Stimulated activated CD8-positive, alpha-beta memory T cell treated with anti-CD3 and anti-CD28 coated beads, Interleukin-4, amount 100 ng/mL, for 4 hours (primary cell): ENCODE results near the gene SEC22A.

Experiments used
- DNase-seq, 2 donors: peaks; one replicate each; pipeline ENCODE4 v3.0.0-alpha.2; 2020; ENCODE audit warnings: low read depth in 2 of 2, low spot score in 1 of 2

The SEC22A gene

GRCh38 chr3:123263941-123264340 lies 62.2 kb downstream of the SEC22A start:
- DNase-seq = no peak

GRCh38 chr3:123267821-123268220 lies 66.1 kb downstream of the SEC22A start:
- no peak for DNase-seq

- no peak for DNase-seq
These were observed 69.1 kb downstream of the SEC22A start for GRCh38 chr3:123270818-123271217.

DNA sequence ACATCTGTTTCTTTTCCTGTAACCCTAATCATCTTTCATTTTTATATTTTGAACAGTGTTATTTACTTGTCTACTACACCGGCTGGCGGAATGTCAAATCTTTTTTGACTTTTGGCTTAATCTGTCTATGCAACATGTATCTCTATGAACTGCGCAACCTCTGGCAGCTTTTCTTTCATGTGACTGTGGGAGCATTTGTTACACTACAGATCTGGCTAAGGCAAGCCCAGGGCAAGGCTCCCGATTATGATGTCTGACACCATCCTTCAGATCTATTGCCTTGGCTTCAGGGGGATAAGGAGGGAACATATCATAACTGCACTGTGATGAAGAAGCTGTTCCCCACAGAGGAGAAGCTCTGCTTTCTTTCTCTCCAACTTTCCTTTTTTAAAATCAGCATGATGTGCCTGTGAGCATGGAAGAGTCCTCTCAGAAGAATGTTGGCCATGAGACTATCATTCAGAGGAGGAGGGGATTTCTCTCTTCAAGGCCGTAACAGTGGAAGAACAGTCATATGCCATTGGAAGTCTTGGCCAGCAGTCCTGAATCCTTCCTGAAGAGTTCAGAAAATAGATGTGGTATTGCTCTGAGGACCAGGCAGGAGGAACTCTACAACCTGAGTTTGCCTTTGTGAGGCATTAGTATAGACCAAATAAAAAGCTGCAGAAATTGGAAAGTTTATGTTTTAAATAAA lies 69.9 kb downstream of the SEC22A start:
- DNase-seq = no peak

DNA sequence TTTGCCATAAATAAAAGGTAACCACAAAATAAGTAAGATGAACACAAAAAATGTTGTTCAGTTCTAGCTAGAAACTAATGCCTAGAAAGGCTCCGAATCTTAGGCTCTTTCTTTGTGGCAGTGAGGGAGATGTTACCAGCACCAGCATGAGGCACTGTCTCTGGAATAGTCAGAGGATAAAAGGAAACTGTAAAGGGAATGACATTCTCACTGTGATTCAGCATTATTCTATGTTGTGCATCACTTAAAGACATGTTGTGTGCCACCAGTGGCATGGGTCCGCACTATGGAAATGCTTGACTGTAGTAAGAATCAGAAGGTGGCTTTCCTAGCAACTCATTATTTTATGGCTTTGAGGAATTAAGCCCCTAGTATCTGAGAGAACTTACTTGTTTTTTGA lies 70.8 kb downstream of the SEC22A start:
- DNase-seq = no peak

DNA sequence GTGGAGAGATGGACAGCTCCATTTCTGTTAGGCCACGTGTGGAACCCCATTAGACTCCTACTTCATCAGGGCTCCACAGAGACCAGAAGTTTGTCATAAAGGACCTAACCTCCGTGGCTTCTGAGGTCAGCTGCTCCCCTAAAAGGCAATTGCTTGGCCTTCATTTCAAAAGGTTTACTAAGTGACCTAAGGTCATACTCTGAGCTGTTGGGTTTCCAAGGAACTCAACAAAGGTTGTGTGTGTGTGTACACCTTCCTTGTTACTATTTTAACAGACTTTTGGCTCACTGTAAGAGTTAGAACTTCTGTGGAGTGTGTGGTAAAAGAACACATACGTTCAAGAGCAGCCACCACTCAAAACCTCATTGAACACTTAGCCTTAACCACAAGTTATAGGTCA lies 73.9 kb downstream of the SEC22A start:
- DNase-seq = no peak

GRCh38 chr3:123276346-123277006 lies 74.7 kb downstream of the SEC22A start:
- DNase-seq = no peak

GRCh38 chr3:123277106-123277505 lies 75.4 kb downstream of the SEC22A start:
- DNase-seq = no peak

GRCh38 chr3:123278446-123278845 lies 76.7 kb downstream of the SEC22A start:
- no peak for DNase-seq

DNA sequence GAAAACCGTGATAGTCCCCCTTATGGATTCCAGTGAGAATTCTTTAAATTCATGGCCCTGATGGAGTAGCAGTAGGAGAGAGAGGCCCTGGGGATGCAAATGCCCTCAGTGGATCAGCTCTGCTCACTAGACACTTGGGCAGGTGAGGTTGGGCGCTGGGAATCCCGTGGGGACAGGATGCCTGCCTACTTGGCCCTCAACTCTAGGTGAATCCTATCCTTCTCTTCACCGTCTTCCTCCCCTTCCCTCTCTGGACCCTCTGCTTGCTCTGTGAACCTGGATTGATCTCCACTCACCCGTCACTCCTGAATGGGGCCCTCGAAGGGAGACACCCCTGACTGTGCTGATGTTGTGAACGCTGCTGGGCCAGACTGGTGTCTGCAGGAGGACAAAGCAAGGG lies 77.4 kb downstream of the SEC22A start:
- DNase-seq = no peak

DNA sequence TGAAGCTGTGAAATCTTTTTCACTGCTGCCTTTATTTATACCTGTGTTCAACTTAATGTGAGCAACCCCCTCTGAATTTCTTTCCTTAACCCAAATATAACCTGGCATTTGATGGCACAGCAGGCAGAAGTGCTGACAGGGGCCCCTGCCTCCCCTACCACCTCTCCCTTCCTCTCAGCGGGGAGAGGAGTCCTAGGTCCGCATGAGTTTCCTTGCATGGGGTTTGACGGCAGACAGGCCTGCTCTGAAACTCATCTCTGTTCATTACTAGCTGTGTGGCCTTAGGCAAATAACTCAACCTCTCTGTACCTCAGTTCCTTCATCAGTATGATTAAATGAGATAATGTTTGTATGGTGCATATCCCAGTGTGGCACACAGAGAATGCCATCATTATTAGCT lies 79.7 kb downstream of the SEC22A start:
- DNase-seq = no peak

DNA sequence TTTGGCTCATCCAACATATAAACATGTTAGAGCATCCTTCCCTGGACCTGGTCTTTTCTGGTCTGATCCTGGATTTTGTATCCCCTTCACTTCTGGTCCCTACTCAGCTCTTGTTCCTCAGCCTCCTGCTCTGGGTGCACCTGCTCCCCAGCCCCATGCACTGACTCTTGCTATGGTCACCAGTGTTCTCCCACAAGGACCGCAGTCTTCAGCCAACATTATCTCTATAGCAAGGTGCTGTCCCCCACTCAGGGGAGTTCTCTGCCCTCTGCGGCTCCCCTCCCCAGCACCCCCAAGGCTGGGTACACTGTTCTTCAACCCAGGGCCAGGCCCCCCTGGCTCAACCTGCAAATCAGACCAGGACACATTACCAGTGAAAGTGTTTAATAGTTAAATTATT lies 80.2 kb downstream of the SEC22A start:
- DNase-seq = no peak

DNA sequence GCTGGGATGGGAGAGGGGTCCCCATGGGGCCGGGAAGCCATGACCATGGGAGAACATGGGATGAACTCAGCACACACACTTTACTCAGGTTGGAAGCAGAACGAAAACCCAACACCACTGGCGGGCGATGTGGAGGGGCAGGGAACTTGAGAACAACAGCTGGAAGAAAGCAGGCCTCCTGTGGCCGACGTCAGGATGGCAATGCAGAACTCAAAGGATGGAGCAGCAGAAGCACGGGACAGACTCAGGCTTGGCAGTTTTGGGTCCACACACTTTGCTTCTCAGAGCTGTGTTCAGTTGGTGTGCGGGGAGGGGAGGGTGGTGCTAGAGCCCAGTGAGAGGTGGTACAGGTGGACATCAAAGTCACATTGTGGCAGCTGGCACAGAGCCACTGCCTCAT lies 80.7 kb downstream of the SEC22A start:
- DNase-seq = no peak

- DNase-seq = no peak
These were observed 81.3 kb downstream of the SEC22A start for GRCh38 chr3:123283074-123283473.

DNA sequence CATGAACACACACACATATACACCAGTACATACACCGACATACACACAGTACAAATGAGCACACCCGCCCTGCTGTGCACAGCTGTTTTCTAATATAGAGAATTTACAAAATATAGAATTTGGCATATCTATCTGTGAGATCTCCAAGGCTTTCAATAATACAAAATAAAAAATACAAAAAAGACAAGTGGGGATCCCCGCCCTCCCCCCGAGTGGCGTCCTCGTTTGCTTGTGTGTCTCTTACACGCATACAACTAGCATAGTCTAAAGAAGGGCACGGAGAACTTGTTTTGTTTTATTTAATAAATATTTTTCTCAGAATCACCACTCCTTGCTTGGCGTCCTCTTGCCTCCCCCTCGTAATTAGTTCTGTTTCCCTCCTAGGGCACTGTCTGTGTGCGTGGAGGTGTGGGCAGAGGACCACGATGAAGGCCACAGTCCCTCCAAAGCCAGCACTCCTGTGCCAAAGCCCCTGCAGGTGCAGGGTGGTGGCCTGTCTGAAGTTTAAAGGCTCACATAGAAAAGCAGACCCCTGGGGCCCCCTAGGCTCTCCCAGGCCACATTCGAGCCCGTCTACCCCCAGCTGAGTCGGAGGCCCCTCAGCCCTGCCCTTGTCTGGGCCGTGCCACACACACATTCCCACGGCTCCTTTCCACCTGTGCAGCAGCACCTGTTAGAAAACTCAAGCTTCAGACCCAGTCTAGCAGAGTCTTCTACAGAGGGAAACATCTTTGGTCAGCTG lies 82.1 kb downstream of the SEC22A start:
- DNase-seq = no peak

- DNase-seq = no peak
These were observed 82.8 kb downstream of the SEC22A start for GRCh38 chr3:123284399-123285010.

- no peak for DNase-seq
These were observed 83.3 kb downstream of the SEC22A start for GRCh38 chr3:123285066-123285465.

DNA sequence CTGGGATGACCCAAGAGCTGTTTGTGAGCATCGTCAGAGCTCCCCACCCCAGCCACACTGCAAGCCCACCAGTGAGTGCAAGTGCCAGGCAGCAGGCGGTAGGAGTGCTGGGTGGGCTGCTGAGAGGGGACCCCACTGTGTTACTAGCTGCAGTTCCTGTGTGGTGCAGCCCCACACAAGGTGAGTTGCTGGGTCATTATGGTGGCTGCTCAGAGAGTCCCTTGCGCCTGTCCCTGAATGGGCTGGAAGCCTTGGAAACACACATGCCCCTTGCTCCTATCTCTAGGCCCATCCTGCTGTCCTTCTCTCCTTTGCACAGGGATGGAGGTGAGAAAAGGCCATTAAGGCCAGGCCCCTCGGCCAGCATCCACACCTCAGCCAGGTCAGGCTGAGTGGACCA lies 83.7 kb downstream of the SEC22A start:
- no peak for DNase-seq

DNA sequence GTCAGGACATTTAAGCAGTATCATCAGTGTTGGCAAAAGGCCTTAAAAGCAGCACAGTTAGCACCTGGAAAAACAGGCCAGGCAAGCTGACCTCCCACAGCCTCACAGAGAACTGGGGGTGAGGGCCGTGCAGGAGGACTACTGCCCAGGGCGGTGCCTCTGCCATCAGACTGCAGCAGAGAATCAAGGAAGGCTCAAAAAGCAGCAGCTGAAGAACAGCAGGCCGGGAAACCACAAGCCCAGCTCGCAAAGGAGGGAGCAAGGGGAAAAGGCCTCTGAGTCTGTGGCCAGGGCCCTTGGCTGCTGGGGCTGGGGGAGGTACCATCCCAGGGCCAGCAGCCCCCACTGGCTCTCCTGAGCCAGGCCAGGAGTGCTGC lies 84.2 kb downstream of the SEC22A start:
- DNase-seq = no peak

- no peak for DNase-seq
These were observed 84.7 kb downstream of the SEC22A start for GRCh38 chr3:123286308-123287023.
